Measurements from ENCODE around the gene PCSK5. TPM values are rescaled to one million over a fixed set of nuclear protein-coding genes. Genes with fewer than 3 reads are reported as not detected.
A peak's percentile ranks its signal among the peaks of the same experiment; 100 is the strongest.

The PCSK5 gene
- total RNA-seq, 6 experiments from 2014 or later: 1.4 to 5.8 (median 3.5) TPM

DNA sequence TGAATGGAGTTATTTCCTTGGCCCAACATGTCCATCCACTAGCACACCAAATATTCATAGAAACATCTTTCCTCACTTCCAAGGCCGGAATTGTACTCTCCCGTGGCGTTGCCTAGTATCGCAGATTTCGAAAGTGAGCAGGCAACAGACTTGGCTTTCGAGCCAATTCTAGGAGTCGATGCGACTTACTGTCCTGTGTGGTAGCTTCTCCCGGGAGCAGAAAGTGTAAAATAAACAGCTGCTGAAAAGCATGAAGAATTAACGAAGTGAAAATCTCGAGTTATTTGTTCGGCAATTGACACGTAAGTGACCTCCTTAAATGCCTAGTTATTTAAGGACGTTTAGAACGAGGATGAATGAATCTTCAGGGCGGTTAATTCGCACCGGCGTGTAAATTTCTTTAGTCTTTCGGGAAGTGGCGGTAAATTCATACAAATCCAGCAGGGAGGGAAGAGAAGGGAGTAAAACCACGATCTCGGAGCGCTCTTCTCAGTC is 449 bp upstream of the PCSK5 start:
- no peaks in the 10 kb centered on the region for H3K9me3 ChIP-seq
- peak overlapping the region; percentile 68 to 93 (median 80) for H3K27ac ChIP-seq
- H3K27me3 ChIP-seq: no peaks in the 10 kb centered on the region
- DNase-seq (peak in 2 of 3 donors; percentile 38 to 65), ATAC-seq (peak; percentile 57 to 70 (median 62))
- TF ChIP-seq, protein P1, sequence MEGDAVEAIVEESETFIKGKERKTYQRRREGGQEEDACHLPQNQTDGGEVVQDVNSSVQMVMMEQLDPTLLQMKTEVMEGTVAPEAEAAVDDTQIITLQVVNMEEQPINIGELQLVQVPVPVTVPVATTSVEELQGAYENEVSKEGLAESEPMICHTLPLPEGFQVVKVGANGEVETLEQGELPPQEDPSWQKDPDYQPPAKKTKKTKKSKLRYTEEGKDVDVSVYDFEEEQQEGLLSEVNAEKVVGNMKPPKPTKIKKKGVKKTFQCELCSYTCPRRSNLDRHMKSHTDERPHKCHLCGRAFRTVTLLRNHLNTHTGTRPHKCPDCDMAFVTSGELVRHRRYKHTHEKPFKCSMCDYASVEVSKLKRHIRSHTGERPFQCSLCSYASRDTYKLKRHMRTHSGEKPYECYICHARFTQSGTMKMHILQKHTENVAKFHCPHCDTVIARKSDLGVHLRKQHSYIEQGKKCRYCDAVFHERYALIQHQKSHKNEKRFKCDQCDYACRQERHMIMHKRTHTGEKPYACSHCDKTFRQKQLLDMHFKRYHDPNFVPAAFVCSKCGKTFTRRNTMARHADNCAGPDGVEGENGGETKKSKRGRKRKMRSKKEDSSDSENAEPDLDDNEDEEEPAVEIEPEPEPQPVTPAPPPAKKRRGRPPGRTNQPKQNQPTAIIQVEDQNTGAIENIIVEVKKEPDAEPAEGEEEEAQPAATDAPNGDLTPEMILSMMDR (IDR thresholded peaks at IDR 0.05): no peak
- no peak for TF ChIP-seq POLR2A (IDR thresholded peaks at IDR 0.05)
- peak overlapping the region; percentile 78 to 91 (median 81) for H3K4me3 ChIP-seq
- 0% methylated on average over 24 of the region's 24 CpGs for WGBS (ENCODE audit: insufficient coverage, low coverage, low lambda C conversion rate, missing lambda C conversion rate)
- intact Hi-C loops (cut with DNase I): no loop called here
- H3K4me1 ChIP-seq: peaks cover 0 to 5% (median 0%) of the 10 kb centered on the region in 4 donors
- H3K36me3 ChIP-seq: no peaks in the 10 kb centered on the region

DNA sequence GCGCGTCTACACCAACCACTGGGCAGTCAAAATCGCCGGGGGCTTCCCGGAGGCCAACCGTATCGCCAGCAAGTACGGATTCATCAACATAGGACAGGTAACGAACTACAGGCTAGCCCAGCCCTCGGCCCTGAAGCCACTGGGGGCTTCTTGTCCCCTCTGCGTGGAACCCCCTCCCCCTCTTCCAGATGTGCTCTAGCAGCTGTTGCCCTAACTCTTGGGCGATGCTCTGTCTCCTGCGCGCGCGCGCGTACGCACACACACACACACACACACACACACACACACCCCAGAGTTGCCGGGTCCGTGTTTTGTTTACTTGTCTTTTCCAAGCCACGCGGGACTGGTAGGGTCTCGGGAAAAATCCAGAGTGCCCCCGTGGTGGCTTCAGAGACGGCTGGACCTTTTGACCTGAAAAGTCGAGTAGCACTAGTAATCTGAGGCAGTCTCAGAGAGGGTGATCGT is 836 bp downstream of the PCSK5 start:
- Histone ChIP-seq H3K27ac (peak overlapping the region; percentile 68 to 93 (median 80)), H3K27me3 (no peaks in the 10 kb centered on the region), H3K9me3 (no peaks in the 10 kb centered on the region), H3K4me3 (peak overlapping the region; percentile 78 to 91 (median 81)), H3K4me1 (peaks cover 0 to 5% (median 0%) of the 10 kb centered on the region in 4 donors), H3K36me3 (no peaks in the 10 kb centered on the region)
- peak in 3 of 4 donors; percentile 3 to 18 (median 16) for ATAC-seq
- 0% methylated on average over 17 of the region's 28 CpGs for WGBS (ENCODE audit: insufficient coverage, low coverage, low lambda C conversion rate, missing lambda C conversion rate)
- DNase-seq: peak; percentile 43 to 59 (median 48)
- no peak for TF ChIP-seq POLR2A (IDR thresholded peaks at IDR 0.05)
- TF ChIP-seq, protein P1 (IDR thresholded peaks at IDR 0.05): no peak
- intact Hi-C loops (cut with DNase I): no loop called here

GRCh38 chr9:75891771-75892215 is 1.3 kb downstream of the PCSK5 start:
- intact Hi-C loops (cut with DNase I): no loop called here
- ATAC-seq (no peak), DNase-seq (peak in 2 of 3 donors; percentile 37 to 58)
- 2% methylated on average over 22 of the region's 32 CpGs for WGBS (ENCODE audit: insufficient coverage, low coverage, low lambda C conversion rate, missing lambda C conversion rate)
- peaks cover 0 to 5% (median 0%) of the 10 kb centered on the region in 4 donors for H3K4me1 ChIP-seq
- no peaks in the 10 kb centered on the region for H3K27me3 ChIP-seq
- H3K9me3 ChIP-seq: no peaks in the 10 kb centered on the region
- no peaks in the 10 kb centered on the region for H3K36me3 ChIP-seq
- peak overlapping the region; percentile 78 to 91 (median 81) for H3K4me3 ChIP-seq
- no peak overlapping the region for H3K27ac ChIP-seq
- TF ChIP-seq POLR2A (IDR thresholded peaks at IDR 0.05): no peak
- TF ChIP-seq, protein P1 (IDR thresholded peaks at IDR 0.05): no peak

GRCh38 chr9:75892216-75892911 is 1.9 kb downstream of the PCSK5 start:
- peaks cover 0 to 5% (median 0%) of the 10 kb centered on the region in 4 donors for H3K4me1 ChIP-seq
- H3K4me3 ChIP-seq: peak overlapping the region; percentile 78 to 91 (median 81)
- no peaks in the 10 kb centered on the region for H3K36me3 ChIP-seq
- DNase-seq (peak in 2 of 3 donors; percentile 51 to 53), ATAC-seq (peak in 1 of 4 donors; percentile 3)
- H3K27ac ChIP-seq: no peak overlapping the region
- TF ChIP-seq, protein P1 (IDR thresholded peaks at IDR 0.05): no peak
- no peak for TF ChIP-seq POLR2A (IDR thresholded peaks at IDR 0.05)
- H3K27me3 ChIP-seq: no peaks in the 10 kb centered on the region
- WGBS (ENCODE audit: insufficient coverage, low coverage, low lambda C conversion rate, missing lambda C conversion rate): 3% methylated on average over 22 of the region's 31 CpGs
- intact Hi-C loops (cut with DNase I): no loop called here
- no peaks in the 10 kb centered on the region for H3K9me3 ChIP-seq

All from right lobe of liver (tissue), 6 donors.